ENCODE results near the gene COX6A2. TPM values are rescaled to one million over a fixed set of nuclear protein-coding genes. Genes with fewer than 3 reads are reported as not detected.

The COX6A2 gene
- total RNA-seq, 1 donor, result not detected

DNA sequence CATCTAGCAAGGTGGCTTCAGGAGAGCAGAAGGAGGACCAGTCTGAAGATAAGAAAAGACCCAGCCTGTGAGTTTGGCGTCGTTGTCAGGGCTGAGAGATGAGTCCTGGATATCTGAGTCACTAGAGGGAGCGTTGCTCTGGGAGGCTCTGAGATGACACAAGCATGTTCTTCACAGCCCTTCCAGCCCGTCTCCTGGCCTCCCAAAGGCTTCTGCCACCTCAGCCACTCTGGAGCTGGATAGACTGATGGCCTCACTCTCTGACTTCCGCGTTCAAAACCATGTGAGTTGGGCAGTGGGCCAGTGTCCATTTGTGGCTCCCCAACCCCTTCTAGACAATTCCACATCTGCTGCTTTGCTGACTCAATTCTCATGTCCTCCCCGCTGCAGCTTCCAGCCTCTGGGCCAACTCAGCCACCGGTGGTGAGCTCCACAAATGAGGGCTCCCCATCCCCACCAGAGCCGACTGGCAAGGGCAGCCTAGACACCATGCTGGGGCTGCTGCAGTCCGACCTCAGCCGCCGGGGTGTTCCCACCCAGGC lies 46.1 kb upstream of the COX6A2 start:
- TF ChIP-seq, protein P1, sequence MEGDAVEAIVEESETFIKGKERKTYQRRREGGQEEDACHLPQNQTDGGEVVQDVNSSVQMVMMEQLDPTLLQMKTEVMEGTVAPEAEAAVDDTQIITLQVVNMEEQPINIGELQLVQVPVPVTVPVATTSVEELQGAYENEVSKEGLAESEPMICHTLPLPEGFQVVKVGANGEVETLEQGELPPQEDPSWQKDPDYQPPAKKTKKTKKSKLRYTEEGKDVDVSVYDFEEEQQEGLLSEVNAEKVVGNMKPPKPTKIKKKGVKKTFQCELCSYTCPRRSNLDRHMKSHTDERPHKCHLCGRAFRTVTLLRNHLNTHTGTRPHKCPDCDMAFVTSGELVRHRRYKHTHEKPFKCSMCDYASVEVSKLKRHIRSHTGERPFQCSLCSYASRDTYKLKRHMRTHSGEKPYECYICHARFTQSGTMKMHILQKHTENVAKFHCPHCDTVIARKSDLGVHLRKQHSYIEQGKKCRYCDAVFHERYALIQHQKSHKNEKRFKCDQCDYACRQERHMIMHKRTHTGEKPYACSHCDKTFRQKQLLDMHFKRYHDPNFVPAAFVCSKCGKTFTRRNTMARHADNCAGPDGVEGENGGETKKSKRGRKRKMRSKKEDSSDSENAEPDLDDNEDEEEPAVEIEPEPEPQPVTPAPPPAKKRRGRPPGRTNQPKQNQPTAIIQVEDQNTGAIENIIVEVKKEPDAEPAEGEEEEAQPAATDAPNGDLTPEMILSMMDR (IDR thresholded peaks at IDR 0.05; ENCODE audit: insufficient read depth, low read length), result no peak
- H3K4me3 ChIP-seq (ENCODE audit: low read depth, low read length), result no peak overlapping the region
- peak; percentile 49 for DNase-seq (ENCODE audit: low read depth)

DNA sequence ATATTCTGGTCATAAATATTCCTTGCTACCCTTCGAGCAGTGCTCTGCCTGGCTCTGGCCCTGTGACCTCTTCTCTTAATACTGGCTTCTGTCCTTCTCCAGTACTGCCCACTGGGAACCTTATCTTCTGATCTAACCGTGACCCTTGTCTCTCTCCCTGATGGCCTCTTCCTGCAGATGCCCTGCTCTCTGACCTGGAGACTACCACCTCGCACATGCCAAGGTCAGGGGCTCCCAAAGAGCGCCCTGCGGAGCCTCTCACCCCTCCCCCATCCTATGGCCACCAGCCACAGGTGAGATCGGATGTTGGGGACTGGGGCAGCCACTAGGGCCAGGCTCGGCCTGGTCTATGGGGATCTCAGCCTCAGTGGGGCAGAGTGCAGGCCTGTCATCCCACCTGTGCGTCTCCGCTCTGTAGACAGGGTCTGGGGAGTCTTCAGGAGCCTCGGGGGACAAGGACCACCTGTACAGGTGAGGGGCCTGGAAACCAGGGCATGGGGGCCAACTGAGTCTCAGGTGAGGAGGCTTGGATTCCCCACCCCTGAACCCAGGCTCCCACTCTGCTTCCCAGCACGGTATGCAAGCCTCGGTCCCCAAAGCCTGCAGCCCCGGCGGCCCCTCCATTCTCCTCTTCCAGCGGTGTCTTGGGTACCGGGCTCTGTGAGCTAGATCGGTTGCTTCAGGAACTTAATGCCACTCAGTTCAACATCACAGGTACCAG lies 45.3 kb upstream of the COX6A2 start:
- peak overlapping the region; percentile 31 for H3K4me3 ChIP-seq (ENCODE audit: low read depth, low read length)
- TF ChIP-seq, protein P1 (IDR thresholded peaks at IDR 0.05; ENCODE audit: insufficient read depth, low read length), result no peak

DNA sequence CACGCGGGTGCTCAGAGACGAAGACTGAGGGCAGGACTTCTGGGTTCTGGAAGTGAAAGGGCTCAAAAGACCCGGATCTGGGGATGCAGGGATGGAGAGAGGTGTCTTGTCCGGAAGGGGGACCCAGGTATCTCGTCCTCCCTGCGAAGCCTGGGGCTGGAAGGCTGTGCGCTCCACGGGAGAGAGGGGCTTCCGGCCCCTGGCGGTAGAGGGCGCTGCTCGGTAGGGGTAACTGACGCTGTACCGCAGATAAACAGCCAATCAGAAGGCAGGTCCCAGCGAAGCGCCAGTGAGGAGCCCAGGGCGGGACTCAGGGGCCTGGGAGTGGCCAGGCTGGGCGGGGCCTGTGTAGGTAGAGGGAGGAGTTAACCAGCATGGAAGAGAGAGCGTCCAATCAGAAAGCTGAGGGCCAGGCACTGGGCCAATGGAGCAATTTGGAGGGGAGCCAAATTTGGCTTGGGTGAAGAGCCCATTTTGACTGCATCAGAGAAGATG lies 44.6 kb upstream of the COX6A2 start:
- peak; percentile 91 for DNase-seq (ENCODE audit: low read depth)
- TF ChIP-seq, protein P1 (IDR thresholded peaks at IDR 0.05; ENCODE audit: insufficient read depth, low read length), result peak; percentile 76
- H3K4me3 ChIP-seq (ENCODE audit: low read depth, low read length), result peak overlapping the region; percentile 82

More for the DNA sequence above, 45.3 kb upstream of the COX6A2 start:
- no peak for DNase-seq (ENCODE audit: low read depth)

DNA sequence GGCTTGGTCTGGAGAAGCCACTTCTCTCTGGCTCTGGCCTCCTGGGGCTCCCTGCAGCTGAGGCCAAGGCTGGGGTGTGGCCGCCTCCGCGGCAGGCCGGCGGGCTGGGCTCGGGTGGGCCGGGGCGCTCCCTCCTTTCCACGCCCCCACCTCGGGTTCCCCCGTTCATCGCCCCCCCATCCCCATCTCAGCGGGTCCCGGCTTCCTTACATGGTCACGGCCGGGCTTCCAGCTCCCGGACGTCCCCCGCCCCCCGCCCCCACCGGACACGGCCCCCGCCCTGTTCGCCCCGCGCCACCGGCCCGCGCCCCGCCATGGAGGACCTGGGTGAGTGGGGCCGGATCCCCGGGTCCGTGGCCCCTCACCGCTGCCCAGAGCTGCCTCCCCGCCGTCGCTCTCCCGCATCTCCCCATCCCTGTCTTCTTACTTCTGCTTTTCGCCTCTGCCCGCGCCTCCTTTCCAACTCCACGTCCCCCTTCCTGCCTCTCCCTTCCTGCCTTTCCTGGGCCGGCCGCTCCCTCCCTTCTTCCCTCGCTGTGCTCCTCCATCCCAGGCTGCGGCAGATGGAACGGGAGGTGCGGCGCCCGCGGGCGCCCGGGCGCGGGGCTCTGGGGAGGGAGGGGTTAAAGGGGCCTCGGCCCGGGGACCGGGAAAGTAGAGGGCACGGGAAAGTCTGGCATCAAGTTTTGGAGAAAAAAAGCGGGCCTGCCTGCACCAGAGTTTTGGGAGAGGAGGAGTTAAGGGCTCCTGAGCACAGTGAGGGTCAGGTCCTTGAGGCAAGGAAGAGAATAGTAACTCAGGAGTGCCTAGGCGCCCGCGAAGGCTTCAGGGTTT lies 43.9 kb upstream of the COX6A2 start, which contains the start of gene TGFB1I1:
Gene TGFB1I1 (plus strand): TSS at position 278 of the 834 bp plus-strand sequence. CDS start 37 bp downstream, at position 315.
- DNase-seq (ENCODE audit: low read depth), result peak; percentile 67
- TF ChIP-seq, protein P1 (IDR thresholded peaks at IDR 0.05; ENCODE audit: insufficient read depth, low read length), result no peak
- peak within 1 kb of the TSS; percentile 82 for H3K4me3 ChIP-seq (ENCODE audit: low read depth, low read length)

DNA sequence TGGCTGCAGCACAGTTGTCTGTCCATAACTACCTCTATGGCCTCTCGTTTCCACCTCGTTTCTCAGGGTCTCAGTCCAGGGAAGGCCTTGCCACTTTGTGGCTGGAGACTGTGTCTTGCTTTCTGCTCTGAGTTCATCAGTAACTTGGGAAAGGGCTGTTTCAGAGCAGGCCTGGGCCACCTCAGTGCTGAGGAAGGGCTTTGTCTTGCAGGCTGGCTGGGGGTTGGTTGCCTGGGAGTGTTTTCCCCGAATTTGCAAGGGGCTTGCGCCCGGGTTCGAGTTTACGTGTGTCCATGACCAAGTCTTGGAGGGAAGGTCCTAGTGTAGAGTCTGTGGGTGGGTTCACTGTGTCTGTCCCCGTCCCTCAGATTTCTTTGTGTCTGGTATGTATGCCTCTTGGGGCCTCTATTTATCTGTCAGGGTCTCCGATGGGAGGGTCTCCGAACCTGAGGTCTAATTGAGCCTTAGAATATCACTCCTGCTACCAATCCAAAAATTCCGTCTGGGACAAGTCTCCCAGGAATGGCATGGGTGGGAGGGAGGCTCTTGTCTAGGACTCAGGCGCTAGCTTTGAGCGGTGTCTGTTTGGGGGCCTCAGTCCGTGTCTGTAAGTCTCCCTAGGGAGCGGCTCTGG lies 43.2 kb upstream of the COX6A2 start:
- no peak for DNase-seq (ENCODE audit: low read depth)
- TF ChIP-seq, protein P1 (IDR thresholded peaks at IDR 0.05; ENCODE audit: insufficient read depth, low read length), result no peak

DNA sequence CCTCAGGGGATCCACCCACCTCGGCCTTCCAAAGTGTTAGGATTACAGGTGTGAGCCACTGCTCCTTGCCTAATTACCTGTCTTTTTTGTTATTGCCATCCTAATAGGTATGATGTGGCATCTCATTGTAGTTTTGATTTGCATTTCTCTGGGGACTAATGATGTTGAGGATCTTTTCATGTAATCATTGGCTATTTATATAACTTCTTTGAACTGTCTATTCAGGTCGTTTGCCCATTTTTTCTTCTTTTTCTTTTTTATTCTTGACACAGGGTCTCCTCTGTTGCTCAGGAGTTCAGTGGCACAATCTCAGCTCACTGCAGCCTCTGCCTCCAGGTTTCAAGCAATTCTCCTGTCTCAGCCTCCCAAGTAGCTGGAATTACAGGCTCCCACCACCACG lies 42.5 kb upstream of the COX6A2 start:
- H3K4me3 ChIP-seq (ENCODE audit: low read depth, low read length), result no peak overlapping the region
- no peak for DNase-seq (ENCODE audit: low read depth)
- TF ChIP-seq, protein P1 (IDR thresholded peaks at IDR 0.05; ENCODE audit: insufficient read depth, low read length), result no peak

More for the DNA sequence above, 43.2 kb upstream of the COX6A2 start:
- peak overlapping the region; percentile 82 for H3K4me3 ChIP-seq (ENCODE audit: low read depth, low read length)
